H1 (cell line): ENCODE measurements around the gene MICU1. TPM values are rescaled to one million over a fixed set of nuclear protein-coding genes. Genes with fewer than 3 reads are reported as not detected.

ENCODE experiments used
- ASH2L ChIP-seq: fragments of 200-600, 300-600 bp; sonication (generic); IDR thresholded peaks from one replicate; pipeline ENCODE4 v1.7.1; 2017; ENCODE audit warnings: low read length
- ATF3 ChIP-seq: IDR thresholded peaks from 2 replicates; pipeline ENCODE4 v1.6.1; 2011; ENCODE audit warnings: low read depth, mild to moderate bottlenecking, low read length; ENCODE audit not compliant: insufficient read depth
- CHD7 ChIP-seq: fragments of 300-600 bp; sonication (generic); IDR thresholded peaks from 2 replicates; pipeline ENCODE4 v1.7.1; 2012; ENCODE audit warnings: low read length, moderate library complexity, mild to moderate bottlenecking, inconsistent platforms; ENCODE audit not compliant: insufficient replicate concordance
- POU5F1 ChIP-seq: IDR thresholded peaks from 2 replicates; pipeline ENCODE4 v1.6.1; 2011; ENCODE audit warnings: low read depth, mild to moderate bottlenecking, low read length, moderate library complexity
- RNF2 ChIP-seq: fragments of 200-900, 300-1000 bp; sonication (generic); IDR thresholded peaks from 2 replicates; pipeline ENCODE4 v1.7.1; 2016; ENCODE audit warnings: borderline replicate concordance, low read depth, mild to moderate bottlenecking, antibody characterized with exemption, low read length; ENCODE audit not compliant: poor library complexity, severe bottlenecking; ENCODE audit errors: missing control alignments
- polyA plus RNA-seq, 7 experiments: library from polyadenylated mRNA; depleted of rRNA in 3 of 7; stranded (reverse) in 5 of 7; unstranded in 2 of 7; fragments of >200 nt in 5 of 7; fragments of 200-250 nt in 2 of 7; gene quantifications; 1 replicate in 5 of 7; 2 replicates in 1 of 7; 4 replicates in 1 of 7; pipeline versions ENCODE4 v1.2.1 to v1.2.3, GENCODE V29; 2011 to 2013; ENCODE audit warnings: missing spikeins in 2 of 7, mixed read lengths in 2 of 7
- total RNA-seq: library from RNA; stranded (reverse); fragmentation: NEBNext Ultra II Directional; extraction: Animal tissue kit (Norgen Biotek cat#: 25700); gene quantifications from 2 replicates; pipeline ENCODE4 v1.2.1, GENCODE V29; 2021

MICU1 gene
- total and polyA plus RNA-seq, 2 of the 8 experiments (the other 6 are each of a cell fraction or from before 2014, with no cell fraction given), result 18.0 to 36.7 TPM

- no peak for TF ChIP-seq RNF2
- no peak for TF ChIP-seq CHD7
- no peak for TF ChIP-seq ASH2L
- TF ChIP-seq POU5F1, result no peak
- no peak for TF ChIP-seq ATF3
These were observed 202.5 kb downstream of the MICU1 start (continued) for GRCh38 chr10:72423426-72423825.
